H1 (cell line): ENCODE data around the gene LEFTY1. TPM values are rescaled to one million over a fixed set of nuclear protein-coding genes. Genes with fewer than 3 reads are reported as not detected.
A peak's percentile ranks its signal among the peaks of the same experiment; 100 is the strongest.

ENCODE experiments used
- CTCF ChIA-PET: fragments of 300-600 bp; sonication (Branson Sonifier 250); formaldehyde crosslinking; loops from one replicate; lab custom pipeline; 2021; ENCODE audit not compliant: partially characterized antibody; lab: Charles Lee
- POLR2A ChIA-PET: fragments of 300-600 bp; sonication (Branson Sonifier 250); formaldehyde crosslinking; loops from one replicate; lab custom pipeline; 2021; ENCODE audit warnings: inconsistent platforms; ENCODE audit not compliant: partially characterized antibody; lab: Charles Lee
- DNase-seq, 2 experiments: peaks; one replicate each; pipeline versions ENCODE4 v3.0.0 to v3.0.0-alpha.2; 2010 to 2022; ENCODE audit warnings: low spot score in 2 of 2, low read depth in 1 of 2, mixed read lengths in 1 of 2
- FAIRE-seq: peaks from 2 replicates; lab custom pipeline; 2011; peaks lifted over from hg19 to GRCh38; lab: Jason Lieb, UNC
- H2AFZ ChIP-seq: 2 replicates; pipeline ENCODE4 v1.8.1; 2012; ENCODE audit warnings: low read length, inconsistent platforms
- H2AK5ac ChIP-seq: 2 replicates; pipeline ENCODE4 v1.6.1; 2013; ENCODE audit warnings: low read depth, low read length
- H2BK120ac ChIP-seq: replicated peaks from 2 replicates; pipeline ENCODE3; 2013; ENCODE audit warnings: low read depth, low read length, inconsistent platforms
- H2BK12ac ChIP-seq: 2 replicates; pipeline ENCODE4 v1.6.1; 2013; ENCODE audit warnings: low read depth, low read length
- H2BK15ac ChIP-seq: 2 replicates; pipeline ENCODE4 v1.6.1; 2013; ENCODE audit warnings: low read length
- H2BK20ac ChIP-seq: 2 replicates; pipeline ENCODE4 v1.6.1; 2013; ENCODE audit warnings: low read length
- H2BK5ac ChIP-seq: 2 replicates; pipeline ENCODE4 v1.6.1; 2013; ENCODE audit warnings: low read depth, low read length
- H3K14ac ChIP-seq: 2 replicates; pipeline ENCODE4 v1.6.1; 2013; ENCODE audit warnings: inconsistent platforms; ENCODE audit not compliant: insufficient read length
- H3K18ac ChIP-seq: 2 replicates; pipeline ENCODE4 v1.6.1; 2013; ENCODE audit warnings: low read length; ENCODE audit errors: extremely low read depth
- H3K23ac ChIP-seq: 2 replicates; pipeline ENCODE4 v1.6.1; 2013; ENCODE audit warnings: inconsistent platforms; ENCODE audit not compliant: insufficient read length
- H3K23me2 ChIP-seq: 2 replicates; pipeline ENCODE4 v1.6.1; 2013; ENCODE audit warnings: low read depth, low read length
- H3K27ac ChIP-seq: 2 replicates; pipeline ENCODE4 v1.6.1; 2011; ENCODE audit warnings: low read depth, low read length, inconsistent platforms
- H3K27me3 ChIP-seq, 4 experiments: replicated peaks in 1 of 4; 1 replicate in 1 of 4; 2 replicates in 3 of 4; pipeline versions ENCODE4 v1.6.1 to v1.8.1; 2011 to 2013; ENCODE audit warnings: low read length in 3 of 4, mild to moderate bottlenecking in 3 of 4, inconsistent platforms in 2 of 4, mixed read lengths in 2 of 4, moderate library complexity in 1 of 4; ENCODE audit not compliant: control insufficient read depth in 3 of 4, insufficient read depth in 3 of 4; ENCODE audit errors: extremely low read depth in 1 of 4
- H3K36me3 ChIP-seq, 4 experiments: 2 replicates each; pipeline versions ENCODE4 v1.6.1 to v1.8.1; 2011 to 2013; ENCODE audit warnings: mild to moderate bottlenecking in 4 of 4, low read length in 3 of 4, moderate library complexity in 2 of 4, control low read depth in 1 of 4, inconsistent platforms in 1 of 4; ENCODE audit not compliant: insufficient read depth in 4 of 4, control insufficient read depth in 2 of 4
- H3K4ac ChIP-seq: replicated peaks from 2 replicates; pipeline ENCODE3; 2013; ENCODE audit warnings: low read length, low read depth, mixed read lengths, inconsistent platforms; ENCODE audit not compliant: insufficient read length
- H3K4me1 ChIP-seq, 4 experiments: replicated peaks in 1 of 4; 1 replicate in 1 of 4; 2 replicates in 3 of 4; pipeline versions ENCODE4 v1.6.1 to v1.8.1; 2011 to 2013; ENCODE audit warnings: low read length in 3 of 4, inconsistent platforms in 2 of 4, mixed read lengths in 1 of 4; ENCODE audit not compliant: insufficient read depth in 4 of 4, control insufficient read depth in 3 of 4
- H3K4me2 ChIP-seq, 2 experiments: 2 replicates each; pipeline versions ENCODE4 v1.6.1 to v1.8.1; 2011 to 2013; ENCODE audit warnings: low read depth in 2 of 2, low read length in 2 of 2, control low read depth in 1 of 2, inconsistent platforms in 1 of 2, mild to moderate bottlenecking in 1 of 2; ENCODE audit not compliant: insufficient read depth in 1 of 2
- H3K4me3 ChIP-seq, 4 experiments: fragments of 200-600, 300-600 bp in 1 of 4; sonication (generic), shearing (Covaris generic), sonication (Bioruptor Twin) in 1 of 4; 2 replicates each; pipeline versions ENCODE4 v1.5.1 to v1.8.1; 2011 to 2016; ENCODE audit warnings: low read length in 4 of 4, low read depth in 3 of 4, control low read depth in 2 of 4, inconsistent platforms in 2 of 4, mild to moderate bottlenecking in 2 of 4, mixed read lengths in 1 of 4, moderate library complexity in 1 of 4; ENCODE audit not compliant: insufficient read depth in 2 of 4; ENCODE audit errors: extremely low read depth in 1 of 4
- H3K56ac ChIP-seq: replicated peaks from 2 replicates; pipeline ENCODE3; 2013; ENCODE audit warnings: low read depth, mild to moderate bottlenecking, mixed read lengths, low read length, inconsistent platforms; ENCODE audit not compliant: insufficient read length
- H3K79me1 ChIP-seq: 2 replicates; pipeline ENCODE4 v1.6.1; 2013; ENCODE audit warnings: low read depth, low read length, control low read depth
- H3K79me2 ChIP-seq, 2 experiments: 2 replicates each; pipeline versions ENCODE4 v1.6.1 to v1.8.1; 2012 to 2013; ENCODE audit warnings: low read length in 2 of 2, mild to moderate bottlenecking in 2 of 2, inconsistent platforms in 1 of 2; ENCODE audit not compliant: insufficient read depth in 2 of 2, control insufficient read depth in 1 of 2
- H3K9ac ChIP-seq, 4 experiments: replicated peaks in 1 of 4; 1 replicate in 1 of 4; 2 replicates in 3 of 4; pipeline versions ENCODE4 v1.6.1 to v1.8.1; 2011 to 2013; ENCODE audit warnings: low read depth in 3 of 4, low read length in 3 of 4, control low read depth in 2 of 4, mild to moderate bottlenecking in 2 of 4, moderate library complexity in 2 of 4, inconsistent platforms in 1 of 4; ENCODE audit errors: extremely low read depth in 1 of 4
- H3K9me3 ChIP-seq, 2 experiments: 2 replicates each; pipeline versions ENCODE4 v1.6.1 to v1.8.1; 2012 to 2013; ENCODE audit warnings: mild to moderate bottlenecking in 2 of 2, moderate library complexity in 2 of 2, control low read depth in 1 of 2, inconsistent platforms in 1 of 2, low read depth in 1 of 2, low read length in 1 of 2, mixed read lengths in 1 of 2; ENCODE audit not compliant: insufficient read depth in 2 of 2
- H4K20me1 ChIP-seq, 2 experiments: replicated peaks in 1 of 2; 2 replicates each; pipeline versions ENCODE3 to v1.8.1; 2011 to 2013; ENCODE audit warnings: inconsistent platforms in 2 of 2, low read length in 2 of 2, mild to moderate bottlenecking in 1 of 2; ENCODE audit not compliant: insufficient read depth in 2 of 2, control insufficient read depth in 1 of 2
- H4K5ac ChIP-seq: 2 replicates; pipeline ENCODE4 v1.6.1; 2013; ENCODE audit warnings: low read length, low read depth, mixed read lengths, inconsistent platforms; ENCODE audit not compliant: insufficient read length
- H4K8ac ChIP-seq: 2 replicates; pipeline ENCODE4 v1.8.0; 2013; ENCODE audit warnings: mild to moderate bottlenecking, moderate library complexity, low read length, inconsistent platforms; ENCODE audit not compliant: insufficient read depth; ENCODE audit errors: extremely low read depth
- H4K91ac ChIP-seq: replicated peaks from 2 replicates; pipeline ENCODE3; 2013; ENCODE audit warnings: low read length, mixed read lengths, inconsistent platforms; ENCODE audit not compliant: insufficient read length
- ATF2 ChIP-seq: IDR thresholded peaks from 2 replicates; pipeline ENCODE4 v1.6.1; 2012; ENCODE audit warnings: low read length, inconsistent platforms
- BRCA1 ChIP-seq: IDR thresholded peaks from 2 replicates; pipeline ENCODE4 v1.6.1; 2012; ENCODE audit warnings: low read depth, low read length, improper control_type of control experiment
- CBX5 ChIP-seq: fragments of 300-800, 300-1000 bp; sonication (generic); IDR thresholded peaks from 2 replicates; pipeline ENCODE4 v1.7.1; 2016; ENCODE audit warnings: antibody characterized with exemption, low read length, low read depth
- CEBPB ChIP-seq: IDR thresholded peaks from 2 replicates; pipeline ENCODE4 v1.6.1; 2012; ENCODE audit warnings: low read depth, low read length
- GTF2F1 ChIP-seq: IDR thresholded peaks from 2 replicates; pipeline ENCODE4 v1.6.1; 2012; ENCODE audit warnings: low read depth, low read length, improper control_type of control experiment, borderline replicate concordance
- NANOG ChIP-seq: IDR thresholded peaks from 2 replicates; pipeline ENCODE4 v1.6.1; 2011; ENCODE audit warnings: low read length, low read depth, mild to moderate bottlenecking, inconsistent platforms; ENCODE audit not compliant: insufficient read depth, poor library complexity, severe bottlenecking
- POLR2A ChIP-seq, 2 experiments: IDR thresholded peaks; 1 replicate in 1 of 2; 2 replicates in 1 of 2; pipeline ENCODE4 v1.6.1; 2011; ENCODE audit warnings: low read depth in 2 of 2, low read length in 2 of 2, mild to moderate bottlenecking in 2 of 2; ENCODE audit errors: control extremely low read depth in 1 of 2
- POLR2AphosphoS5 ChIP-seq: IDR thresholded peaks from 2 replicates; pipeline ENCODE4 v1.6.1; 2011; ENCODE audit warnings: low read depth, low read length
- RFX5 ChIP-seq: IDR thresholded peaks from 2 replicates; pipeline ENCODE4 v1.6.1; 2011; ENCODE audit warnings: low read depth, low read length, improper control_type of control experiment, borderline replicate concordance
- SIRT6 ChIP-seq: IDR thresholded peaks from one replicate; pipeline ENCODE4 v1.7.1; 2012; ENCODE audit warnings: low read length, inconsistent platforms
- TCF12 ChIP-seq: IDR thresholded peaks from 2 replicates; pipeline ENCODE4 v1.6.1; 2011; ENCODE audit warnings: low read depth, mild to moderate bottlenecking, low read length
- WGBS, 2 experiments: shearing (Covaris generic) in 1 of 2; methylation state at CpG; one replicate each; pipeline versions ENCODE4 v1.1.6 to v1.1.7; 2013 to 2015; ENCODE audit warnings: low lambda C conversion rate in 2 of 2, mixed read lengths in 2 of 2, inconsistent platforms in 1 of 2, low coverage in 1 of 2, missing lambda C conversion rate in 1 of 2; ENCODE audit not compliant: insufficient replicate concordance in 2 of 2, insufficient coverage in 1 of 2, insufficient read length in 1 of 2; ENCODE audit errors: extremely low coverage in 1 of 2, missing lambda C conversion rate in 1 of 2; 5-methylcytosine and 5-hydroxymethylcytosine counted together
- polyA plus RNA-seq, 7 experiments: library from polyadenylated mRNA; depleted of rRNA in 3 of 7; stranded (reverse) in 5 of 7; unstranded in 2 of 7; fragments of >200 nt in 5 of 7; fragments of 200-250 nt in 2 of 7; gene quantifications; 1 replicate in 5 of 7; 2 replicates in 1 of 7; 4 replicates in 1 of 7; pipeline versions ENCODE4 v1.2.1 to v1.2.3, GENCODE V29; 2011 to 2013; ENCODE audit warnings: missing spikeins in 2 of 7, mixed read lengths in 2 of 7
- total RNA-seq: library from RNA; stranded (reverse); fragmentation: NEBNext Ultra II Directional; extraction: Animal tissue kit (Norgen Biotek cat#: 25700); gene quantifications from 2 replicates; pipeline ENCODE4 v1.2.1, GENCODE V29; 2021

Gene LEFTY1
- total and polyA plus RNA-seq, 2 of the 8 experiments (the other 6 are each of a cell fraction or from before 2014, with no cell fraction given), result 4.5 to 11.7 TPM

- peaks cover 2% of the 10 kb centered on the region; the same call in 1 of the 2 replicates for H3K79me1 ChIP-seq
- peaks cover 0 to 16% (median 6%) of the 10 kb centered on the region in 4 experiments; a peak in 3 of 8 replicates for H3K36me3 ChIP-seq
- no peak overlapping the region for H2BK120ac ChIP-seq
- H3K27ac ChIP-seq, result no peak overlapping the region
- no peak overlapping the region for H3K4me3 ChIP-seq
- no peak overlapping the region for H3K23ac ChIP-seq
- H3K18ac ChIP-seq, result no peak overlapping the region
- no peak overlapping the region for H3K4me2 ChIP-seq
- no peak overlapping the region for H2AK5ac ChIP-seq
- ChIA-PET POLR2A (interaction anchor here (1.1 to 3.4 kb wide), 11 partner anchors 14 to 369 kb away, joined by 3 to 15 read pairs (median 7); partner anchors contain the start of genes EPHX1 and SRP9), CTCF (interaction anchor here (0.5 to 4.0 kb wide), 36 partner anchors 11 to 401 kb away, joined by 3 to 24 read pairs (median 6); partner anchors contain the start of genes SRP9 and TMEM63A)
- no peak overlapping the region for H4K91ac ChIP-seq
- H3K14ac ChIP-seq, result no peak overlapping the region
- DNase-seq, result no peak
- TF ChIP-seq CEBPB (no peak), CBX5 (no peak), SIRT6 (no peak), POLR2A (IDR thresholded peaks at IDR 0.05; ENCODE audit: control extremely low read depth in 1 of 2, low read depth in 2 of 2, low read length in 2 of 2) (peak in 1 of 2 experiments; percentile 70; a peak in 2 of 3 replicates), ATF2 (no peak), GTF2F1 (no peak), POLR2AphosphoS5 (peak; percentile 59), BRCA1 (no peak), TCF12 (no peak), NANOG (no peak), RFX5 (no peak)
- H3K79me2 ChIP-seq, result no peaks in the 10 kb centered on the region
- no peaks in the 10 kb centered on the region; a peak in 1 of 7 replicates for H3K27me3 ChIP-seq
- H3K4ac ChIP-seq, result no peak overlapping the region
- no peak overlapping the region for H4K8ac ChIP-seq
- H4K20me1 ChIP-seq, result peaks cover 2 to 8% of the 10 kb centered on the region in 2 experiments
- no peak overlapping the region for H2BK5ac ChIP-seq
- no peak overlapping the region for H3K9ac ChIP-seq
- H2BK15ac ChIP-seq, result no peak overlapping the region
- H3K4me1 ChIP-seq, result peaks cover 0 to 8% (median 4%) of the 10 kb centered on the region in 4 experiments; a peak in 4 of 7 replicates
- no peak overlapping the region for H2BK12ac ChIP-seq
- FAIRE-seq, result no peak
- H3K23me2 ChIP-seq, result no peaks in the 10 kb centered on the region
- no peak overlapping the region for H3K56ac ChIP-seq
- H2BK20ac ChIP-seq, result no peak overlapping the region
- no peak overlapping the region for H4K5ac ChIP-seq
- no peaks in the 10 kb centered on the region for H3K9me3 ChIP-seq
- WGBS, 2 experiments, result 91% methylated on average over 18 of the region's 18 CpGs; no CpG with 5 or more reads in 1 of the 2 experiments
- H2AFZ ChIP-seq, result no peak overlapping the region
These were observed 44.5 kb downstream of the LEFTY1 start for GRCh38 chr1:225844236-225845061.
